T-helper 2 cell treated with Interferon-gamma antibody and Interleukin-4, amounts not matched to agents 5 μg/mL and 100 μg/mL, for 36 hours (primary cell): ENCODE data around the gene TP53I3.
"Not testable (repeated sequence)": the region's sequence is repeated elsewhere in the genome, so short reads cannot be mapped to it uniquely, and the experiment has no call there.

Source experiments
- DNase-seq: peaks from one replicate; pipeline ENCODE4 v3.0.0; 2021; ENCODE audit warnings: low spot score
- H3K27ac Mint-ChIP-seq: one replicate; pipeline ENCODE4 v1.8.0; 2021; ENCODE audit warnings: mild to moderate bottlenecking, mixed read lengths
- H3K27me3 Mint-ChIP-seq: one replicate; pipeline ENCODE4 v1.8.0; 2021; ENCODE audit warnings: low read depth, mixed read lengths
- H3K36me3 Mint-ChIP-seq: one replicate; pipeline ENCODE4 v1.8.0; 2021; ENCODE audit warnings: low read depth, mixed read lengths
- H3K4me1 Mint-ChIP-seq: one replicate; pipeline ENCODE4 v1.8.0; 2021; ENCODE audit warnings: low read depth, mixed read lengths
- H3K4me3 Mint-ChIP-seq: one replicate; pipeline ENCODE4 v1.8.0; 2022; ENCODE audit warnings: mild to moderate bottlenecking, moderate library complexity, mixed read lengths
- H3K9me3 Mint-ChIP-seq: one replicate; pipeline ENCODE4 v1.8.0; 2021; ENCODE audit warnings: mixed read lengths

Gene TP53I3

DNA sequence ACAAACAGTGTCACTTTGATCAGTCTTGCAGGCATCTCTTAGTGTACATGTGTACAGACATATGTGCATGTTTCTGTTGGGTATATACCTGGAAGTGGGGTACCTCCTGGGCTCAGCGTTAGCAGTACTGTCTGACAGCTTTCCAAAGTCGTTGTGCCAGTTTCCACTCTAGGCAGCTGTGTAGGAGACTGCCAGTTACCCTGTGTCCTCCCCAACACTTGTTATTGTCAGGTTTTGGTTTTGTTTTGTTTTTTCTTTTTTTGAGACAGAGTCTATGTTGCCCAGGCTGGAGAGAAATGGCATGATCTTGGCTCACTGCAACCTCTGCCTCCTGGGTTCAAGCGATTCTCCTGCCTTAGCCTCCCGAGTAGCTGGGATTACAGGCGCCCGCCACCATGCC lies 28.9 kb downstream of the TP53I3 start:
- peaks cover 5% of the 10 kb centered on the region for H3K27me3 Mint-ChIP-seq
- H3K9me3 Mint-ChIP-seq, result no peaks in the 10 kb centered on the region
- H3K4me3 Mint-ChIP-seq, result no peak overlapping the region
- H3K36me3 Mint-ChIP-seq, result no peaks in the 10 kb centered on the region
- no peak for DNase-seq
- H3K4me1 Mint-ChIP-seq, result peaks cover 2% of the 10 kb centered on the region
- H3K27ac Mint-ChIP-seq, result no peak overlapping the region

DNA sequence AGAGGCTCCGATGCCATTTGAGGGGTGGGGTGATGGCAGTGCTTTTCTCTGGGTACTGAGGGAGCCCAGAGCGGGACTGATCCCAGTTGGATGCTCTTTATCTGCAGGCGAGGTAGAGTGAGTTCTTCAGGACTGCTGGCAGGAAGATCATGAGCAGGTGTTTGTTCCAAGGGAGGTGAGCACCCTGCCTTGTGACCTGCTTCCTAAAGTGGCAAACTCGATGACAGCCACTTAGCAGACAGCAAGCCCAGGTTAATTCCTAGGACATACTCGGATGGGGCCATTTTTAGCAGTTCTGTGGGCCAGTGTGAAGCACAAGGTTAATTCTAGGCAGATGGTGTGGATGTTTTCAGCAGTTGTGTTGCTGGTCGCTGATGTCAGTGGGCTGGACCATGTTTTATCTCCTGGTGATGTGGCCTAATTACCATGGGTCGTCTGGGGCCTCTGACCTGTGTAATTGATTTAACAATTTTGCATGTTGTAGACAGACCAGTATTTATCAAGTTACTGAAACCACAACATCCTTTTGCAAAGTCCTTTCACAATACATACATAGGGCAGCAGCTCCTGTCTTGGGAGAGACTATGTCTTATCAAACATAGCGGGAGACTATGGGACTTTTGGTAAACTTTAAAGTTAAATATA lies 30.1 kb downstream of the TP53I3 start:
- peaks cover 2% of the 10 kb centered on the region for H3K4me1 Mint-ChIP-seq
- DNase-seq, result no peak
- no peak overlapping the region for H3K4me3 Mint-ChIP-seq
- no peak overlapping the region for H3K27ac Mint-ChIP-seq
- H3K36me3 Mint-ChIP-seq, result no peaks in the 10 kb centered on the region
- peaks cover 5% of the 10 kb centered on the region for H3K27me3 Mint-ChIP-seq
- no peaks in the 10 kb centered on the region for H3K9me3 Mint-ChIP-seq

DNA sequence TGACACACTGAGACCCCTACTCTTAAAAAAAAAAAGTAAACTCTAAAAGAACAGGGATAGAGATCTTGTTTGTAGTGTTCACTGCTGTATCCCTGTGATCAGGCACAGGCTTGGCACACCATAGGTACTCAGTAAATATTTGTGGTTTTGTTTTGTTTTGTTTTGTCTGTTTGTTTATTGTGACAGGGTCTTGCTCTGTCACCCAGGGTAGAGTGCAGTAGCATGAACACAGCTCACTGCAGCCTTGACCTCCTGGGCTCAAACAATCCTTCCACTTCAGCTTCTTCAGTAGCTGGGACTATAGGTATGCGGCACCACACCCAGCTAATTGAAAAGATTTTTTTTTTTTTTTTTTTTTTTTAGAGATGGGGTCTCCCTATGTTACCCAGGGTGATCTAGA lies 31.7 kb downstream of the TP53I3 start:
- no peaks in the 10 kb centered on the region for H3K36me3 Mint-ChIP-seq
- DNase-seq, result no peak
- H3K27ac Mint-ChIP-seq, result no peak overlapping the region

DNA sequence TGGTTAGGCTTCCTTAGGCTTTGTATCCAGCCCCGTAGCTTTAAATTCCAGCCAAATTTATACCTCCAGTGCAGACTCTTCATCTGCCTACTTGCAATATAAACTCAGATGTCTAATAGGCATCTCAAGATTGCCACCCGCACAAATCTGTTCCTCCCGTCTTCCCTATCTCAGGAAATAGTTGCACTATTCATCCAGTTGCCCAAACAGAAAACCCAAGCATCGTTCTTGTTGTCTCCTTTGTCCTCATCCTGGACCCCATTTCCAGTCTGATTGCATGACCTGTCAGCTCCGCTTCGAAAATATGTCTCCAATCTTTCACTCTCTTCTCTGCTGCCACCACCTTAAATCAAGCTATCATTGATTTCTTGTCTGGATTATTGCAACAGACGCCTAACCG lies 32.8 kb downstream of the TP53I3 start:
- Mint-ChIP-seq H3K27ac (no peak overlapping the region), H3K4me1 (peaks cover 10% of the 10 kb centered on the region), H3K4me3 (no peak overlapping the region), H3K27me3 (peaks cover 7% of the 10 kb centered on the region), H3K9me3 (no peaks in the 10 kb centered on the region), H3K36me3 (peaks cover 2% of the 10 kb centered on the region)
- DNase-seq, result no peak

More for the DNA sequence above, 31.7 kb downstream of the TP53I3 start:
- Mint-ChIP-seq H3K4me1 (peaks cover 2% of the 10 kb centered on the region), H3K4me3 (no peak overlapping the region), H3K27me3 (peaks cover 7% of the 10 kb centered on the region), H3K9me3 (no peaks in the 10 kb centered on the region)

DNA sequence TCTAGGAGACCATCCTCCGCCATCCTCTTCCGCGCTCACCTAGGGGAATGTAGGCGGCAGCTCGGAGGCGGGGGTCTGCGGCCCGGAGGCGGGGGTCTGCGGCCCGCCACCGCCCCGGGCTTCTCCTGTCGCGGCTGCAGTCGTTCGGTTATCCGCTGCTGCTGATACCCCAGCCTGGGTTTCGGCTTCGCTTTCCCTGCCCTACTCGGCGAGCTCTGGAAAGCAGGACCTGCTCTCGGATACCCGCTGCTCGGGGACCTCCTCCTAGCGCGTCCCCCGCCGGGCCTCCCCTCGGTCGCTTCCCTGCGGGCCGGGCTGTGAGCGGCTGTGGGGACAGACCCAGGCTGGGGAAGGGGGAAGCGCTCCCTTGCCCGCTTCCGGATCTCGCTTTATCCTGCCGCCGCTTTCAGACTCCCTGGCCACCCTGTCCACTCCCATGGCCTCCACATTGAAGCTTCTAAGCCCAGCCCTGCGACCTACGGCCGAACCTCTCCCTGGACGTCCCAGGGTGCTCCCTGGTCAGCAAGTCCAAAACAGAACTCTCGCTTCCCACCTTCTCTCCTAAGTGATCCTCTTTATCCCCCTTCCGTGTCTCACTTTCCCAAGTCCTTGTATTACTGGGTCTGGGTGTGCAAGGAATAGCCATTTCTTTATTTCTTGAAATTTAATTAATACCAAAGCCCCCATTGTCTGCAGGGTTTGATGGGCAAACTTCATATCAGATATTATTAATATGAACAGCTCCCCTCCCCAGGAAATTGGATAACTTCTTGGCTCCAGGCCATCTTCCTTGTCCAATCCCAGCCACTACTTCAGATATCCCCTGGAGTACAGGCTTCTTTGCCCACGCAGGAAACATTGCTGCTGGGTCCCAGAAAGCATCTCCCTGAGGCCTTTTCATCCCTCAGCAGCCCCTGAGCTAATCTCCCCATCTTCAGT lies 34.3 kb downstream of the TP53I3 start:
- Mint-ChIP-seq H3K36me3 (peaks cover 2% of the 10 kb centered on the region), H3K9me3 (no peaks in the 10 kb centered on the region), H3K27ac (no peak overlapping the region), H3K4me3 (peak overlapping the region; percentile 48), H3K27me3 (peaks cover 7% of the 10 kb centered on the region), H3K4me1 (peaks cover 18% of the 10 kb centered on the region)
- no peak for DNase-seq

DNA sequence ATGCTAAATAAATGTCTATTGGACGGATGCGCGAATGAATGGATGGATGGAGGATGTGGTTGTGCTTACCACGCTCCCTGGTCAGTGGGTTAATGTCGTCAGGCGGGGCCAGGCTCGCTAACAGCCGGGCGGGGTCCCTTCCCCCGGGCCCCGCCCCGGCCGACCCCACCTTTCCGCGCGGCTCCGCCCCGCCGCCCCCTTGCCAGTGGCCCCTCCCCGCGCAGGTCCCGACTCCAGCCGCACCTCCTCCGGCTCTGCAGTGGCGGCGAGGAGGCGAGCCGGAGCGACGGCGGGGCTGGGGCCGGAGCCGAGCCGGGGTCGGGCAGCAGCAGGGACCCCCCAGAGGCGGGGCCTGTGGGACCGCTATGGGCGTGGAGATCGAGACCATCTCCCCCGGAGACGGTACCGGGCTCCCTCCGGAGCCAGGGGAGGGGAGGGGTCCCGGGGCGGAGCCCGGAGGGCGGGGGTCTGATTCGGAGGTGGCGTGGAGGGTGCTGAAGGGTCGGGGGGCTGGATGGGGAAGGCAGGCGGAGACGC lies 35.1 kb downstream of the TP53I3 start, which contains the start of gene FKBP1B:
FKBP1B (plus strand) TSS at position 257 of the 537 bp plus-strand sequence; CDS start at position 366, 109 bp downstream.
- no peaks in the 10 kb centered on the region for H3K9me3 Mint-ChIP-seq
- peaks cover 2% of the 10 kb centered on the region for H3K36me3 Mint-ChIP-seq
- peak within 1 kb of the TSS; percentile 61 for H3K27ac Mint-ChIP-seq
- H3K27me3 Mint-ChIP-seq, result peaks cover 7% of the 10 kb centered on the region
- DNase-seq, result peak; percentile 47
- peaks cover 20% of the 10 kb centered on the region for H3K4me1 Mint-ChIP-seq
- H3K4me3 Mint-ChIP-seq, result peak within 1 kb of the TSS; percentile 80

DNA sequence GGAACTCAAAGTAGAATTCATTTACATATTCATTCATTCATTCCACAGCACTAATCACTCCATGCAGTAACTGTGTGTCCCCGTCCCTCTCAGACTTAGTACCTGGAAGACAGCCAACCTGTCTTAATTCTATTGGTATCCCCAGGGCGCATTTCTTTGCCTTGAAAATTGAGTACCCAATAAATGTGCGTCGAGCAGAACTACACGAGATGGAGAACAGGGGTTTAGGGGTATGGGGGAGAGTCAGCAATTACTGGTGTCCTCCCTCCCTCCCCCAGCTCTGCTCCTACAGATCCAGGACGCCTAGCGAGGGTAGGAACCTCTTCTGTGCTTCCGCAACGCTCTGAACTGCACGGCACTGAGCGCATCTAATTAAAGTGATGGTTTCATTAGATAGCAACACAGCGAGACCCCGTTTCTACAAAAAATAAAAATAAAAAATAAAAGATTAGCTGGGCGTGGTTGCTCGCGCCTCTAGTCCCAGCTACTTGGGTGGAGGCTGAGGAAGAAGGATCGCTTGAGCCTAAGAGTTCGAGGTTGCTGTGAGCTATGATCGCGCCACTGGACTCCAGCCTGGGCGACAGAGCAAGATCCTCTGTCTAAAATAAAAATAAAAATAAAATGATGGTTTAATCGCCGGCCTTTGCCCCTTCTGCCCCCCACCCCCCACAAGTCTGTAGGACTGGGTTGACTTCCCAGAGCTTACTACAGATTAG lies 35.7 kb downstream of the TP53I3 start:
- H3K4me1 Mint-ChIP-seq, result peaks cover 19% of the 10 kb centered on the region
- DNase-seq, result no peak
- H3K27me3 Mint-ChIP-seq, result peaks cover 2% of the 10 kb centered on the region
- H3K9me3 Mint-ChIP-seq, result no peaks in the 10 kb centered on the region
- H3K27ac Mint-ChIP-seq, result peak overlapping the region; percentile 61
- peaks cover 2% of the 10 kb centered on the region for H3K36me3 Mint-ChIP-seq
- H3K4me3 Mint-ChIP-seq, result peak overlapping the region; percentile 80

DNA sequence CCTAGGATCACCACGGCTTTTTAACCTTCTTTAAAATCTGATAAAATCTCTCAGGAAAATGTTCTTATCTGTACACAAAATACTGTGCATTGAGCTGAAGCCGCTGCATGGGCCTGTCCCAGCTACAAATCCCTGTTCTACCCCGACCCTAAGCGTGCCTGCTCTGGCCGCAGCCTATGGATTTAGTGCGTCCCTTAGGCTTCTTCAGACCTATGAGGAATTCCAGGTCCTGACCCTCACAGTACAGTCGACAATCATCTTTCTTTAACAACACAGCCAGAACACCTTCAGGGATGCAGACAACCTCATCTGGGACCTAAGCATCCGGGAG lies 37.0 kb downstream of the TP53I3 start:
- no peaks in the 10 kb centered on the region for H3K9me3 Mint-ChIP-seq
- H3K4me3 Mint-ChIP-seq, result peak overlapping the region; percentile 100
- H3K27ac Mint-ChIP-seq, result peak overlapping the region; percentile 95
- peaks cover 21% of the 10 kb centered on the region for H3K4me1 Mint-ChIP-seq
- no peak for DNase-seq
- H3K27me3 Mint-ChIP-seq, result peaks cover 2% of the 10 kb centered on the region
- peaks cover 5% of the 10 kb centered on the region for H3K36me3 Mint-ChIP-seq

DNA sequence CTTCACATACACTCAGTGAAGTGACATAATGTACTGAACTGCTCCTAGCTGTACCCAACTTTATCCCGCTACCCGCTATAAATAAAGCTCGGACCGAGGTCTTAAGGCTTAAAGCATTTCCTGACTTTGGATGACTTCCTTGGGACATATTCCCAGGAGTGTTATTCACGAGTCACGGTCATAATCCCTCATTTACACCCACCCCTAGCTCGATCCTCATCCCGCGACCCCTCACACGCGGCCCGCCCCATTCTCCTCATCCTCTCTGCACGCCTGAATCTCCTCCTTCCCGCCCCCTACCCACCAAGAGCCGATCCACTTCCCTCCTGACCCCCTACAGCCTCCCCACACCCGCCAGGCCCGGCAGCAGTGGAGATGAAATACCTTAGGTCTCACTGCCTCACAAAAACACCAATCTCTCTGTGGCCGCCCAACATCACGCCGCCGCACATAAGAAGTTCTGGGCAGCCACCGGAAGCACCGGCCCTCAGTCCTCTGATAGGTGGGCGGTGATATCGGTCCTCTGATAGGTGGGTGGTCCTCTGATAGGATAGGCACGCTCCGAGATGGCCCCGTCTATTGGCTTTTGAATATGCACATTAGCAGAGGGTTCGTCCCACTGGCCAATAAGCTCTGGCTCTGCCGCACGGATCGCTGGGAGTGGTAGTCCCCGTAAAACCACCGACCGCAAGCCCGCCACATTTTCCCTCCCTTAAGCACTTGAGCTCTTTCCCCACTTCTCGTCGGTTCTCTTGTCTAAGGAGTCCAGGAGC lies 37.5 kb downstream of the TP53I3 start, which contains the start of gene WDCP:
WDCP (minus strand) TSS at position 462 of the 773 bp plus-strand sequence. CDS start 7,897 bp downstream, outside the sequence.
- H3K27ac Mint-ChIP-seq, result peak within 1 kb of the TSS; percentile 95
- DNase-seq, result peak; percentile 96
- peaks cover 21% of the 10 kb centered on the region for H3K4me1 Mint-ChIP-seq
- no peaks in the 10 kb centered on the region for H3K9me3 Mint-ChIP-seq
- H3K27me3 Mint-ChIP-seq, result peaks cover 2% of the 10 kb centered on the region
- peak within 1 kb of the TSS; percentile 100 for H3K4me3 Mint-ChIP-seq
- H3K36me3 Mint-ChIP-seq, result peaks cover 5% of the 10 kb centered on the region

DNA sequence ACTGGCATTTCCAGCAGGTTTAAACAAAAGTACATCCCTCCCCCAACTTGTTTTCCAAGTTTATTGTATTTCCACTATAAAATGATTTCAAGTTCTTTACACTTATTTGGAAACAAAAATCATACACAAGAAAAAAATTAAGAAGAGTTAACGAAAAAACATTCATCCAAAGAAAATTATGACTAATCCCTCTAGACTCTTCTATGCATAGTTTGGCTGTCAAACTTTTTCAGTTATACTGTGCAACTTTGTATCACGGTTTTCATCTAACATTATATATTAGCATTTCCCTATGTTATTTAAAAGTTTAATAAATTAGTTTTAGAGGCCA lies 38.1 kb downstream of the TP53I3 start:
- Mint-ChIP-seq H3K4me1 (peaks cover 21% of the 10 kb centered on the region), H3K27ac (no peak overlapping the region), H3K4me3 (peak overlapping the region; percentile 100), H3K36me3 (peaks cover 5% of the 10 kb centered on the region), H3K9me3 (no peaks in the 10 kb centered on the region), H3K27me3 (peaks cover 2% of the 10 kb centered on the region)
- no peak for DNase-seq

DNA sequence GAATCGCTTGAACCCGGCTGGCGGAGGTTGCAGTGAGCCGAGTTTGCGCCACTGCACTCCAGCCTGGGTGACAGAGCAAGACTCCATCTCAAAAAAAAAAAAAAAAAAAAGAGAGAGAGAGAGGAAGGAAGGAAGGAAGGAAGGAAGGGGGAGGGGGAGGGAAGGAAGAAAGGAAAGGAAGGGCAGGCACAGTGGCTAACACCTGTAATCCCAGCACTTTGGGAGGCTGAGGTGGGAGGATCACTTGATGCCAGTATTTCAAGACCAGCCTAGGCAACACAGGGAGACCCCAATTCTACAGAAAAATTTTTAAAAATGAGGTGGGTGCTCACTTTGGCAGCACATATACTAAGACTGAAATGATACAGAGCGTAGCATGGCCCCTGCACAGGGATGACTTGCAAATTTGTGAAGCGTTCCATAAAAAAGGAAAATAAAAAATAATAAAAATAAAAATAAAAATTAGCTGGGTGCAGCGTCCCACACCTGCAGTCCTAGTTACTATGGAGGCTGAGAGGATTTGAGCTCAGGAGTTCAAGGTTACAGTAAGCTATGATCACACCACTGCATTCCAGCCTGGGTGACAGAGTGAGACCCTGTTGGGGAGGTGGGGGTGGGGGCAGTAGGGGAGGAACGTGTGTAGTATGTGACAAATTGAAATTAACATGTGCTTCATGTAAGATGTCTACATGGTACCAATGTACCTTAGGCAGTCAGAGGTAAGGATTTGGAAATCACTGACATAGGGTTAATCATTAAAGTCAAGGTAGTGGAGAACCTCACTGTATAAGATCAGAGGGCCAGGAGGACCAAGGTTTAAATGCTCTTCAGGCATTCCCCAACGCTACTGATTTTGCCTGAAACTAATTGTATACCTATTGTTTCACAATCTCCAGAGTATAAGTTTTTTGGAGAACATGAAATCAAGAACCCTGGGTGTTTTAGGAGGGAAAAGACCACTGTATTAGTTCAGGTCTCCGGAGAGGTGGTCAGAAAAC lies 38.8 kb downstream of the TP53I3 start:
- H3K4me3 Mint-ChIP-seq, result peak overlapping the region; percentile 100
- H3K36me3 Mint-ChIP-seq, result peaks cover 5% of the 10 kb centered on the region

DNA sequence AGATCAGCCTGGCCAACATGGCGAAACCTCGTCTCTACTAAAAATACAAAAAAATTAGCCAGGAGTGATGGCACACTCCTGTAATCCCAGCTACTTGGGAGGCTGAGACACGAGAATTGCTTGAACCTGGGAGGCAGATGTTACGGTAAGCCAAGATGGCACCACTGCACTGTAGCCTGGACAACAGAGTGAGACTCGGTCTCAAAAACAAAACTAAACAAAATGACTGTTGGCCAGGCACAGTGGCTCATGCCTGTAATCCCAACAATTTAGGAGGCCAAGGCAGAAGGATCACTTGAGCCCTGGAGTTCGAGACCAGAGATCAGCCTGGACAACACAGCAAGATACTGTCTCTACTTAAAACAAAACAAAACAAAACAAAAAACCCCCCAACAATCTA lies 41.5 kb downstream of the TP53I3 start:
- H3K9me3 Mint-ChIP-seq, H3K27me3 Mint-ChIP-seq, H3K27ac Mint-ChIP-seq, H3K4me3 Mint-ChIP-seq, DNase-seq: not testable (repeated sequence)
- H3K36me3 Mint-ChIP-seq, result peaks cover 12% of the 10 kb centered on the region
- H3K4me1 Mint-ChIP-seq, result peaks cover 21% of the 10 kb centered on the region

More for the DNA sequence above, 38.8 kb downstream of the TP53I3 start:
- DNase-seq, result no peak
- Mint-ChIP-seq H3K9me3 (no peaks in the 10 kb centered on the region), H3K27ac (no peak overlapping the region), H3K27me3 (peaks cover 2% of the 10 kb centered on the region), H3K4me1 (peaks cover 21% of the 10 kb centered on the region)
